ENCODE results near the gene ZNF438. TPM values are rescaled to one million over a fixed set of nuclear protein-coding genes. Genes with fewer than 3 reads are reported as not detected.

The ZNF438 gene
- total RNA-seq, 1 experiment from 2014 or later, result 0.83 TPM

GRCh38 chr10:30835146-30835545 lies 196.5 kb downstream of the ZNF438 start:
- Histone ChIP-seq H3K27ac (ENCODE audit: insufficient read length, low read depth, low read length) (no peak overlapping the region), H3K4me1 (ENCODE audit: insufficient read depth, low read length) (no peaks in the 10 kb centered on the region; the same call in 1 of the 2 replicates), H3K79me2 (ENCODE audit: insufficient read depth, low read length) (no peaks in the 10 kb centered on the region), H3K56ac (ENCODE audit: insufficient read length, low read depth, low read length) (no peak overlapping the region), H3K27me3 (ENCODE audit: insufficient read depth, low read length) (no peaks in the 10 kb centered on the region), H3K14ac (ENCODE audit: insufficient read depth, low read length) (no peak overlapping the region), H3K4ac (ENCODE audit: low read depth, low read length) (no peak overlapping the region), H4K20me1 (ENCODE audit: control insufficient read depth, insufficient read depth, insufficient read length) (no peaks in the 10 kb centered on the region), H2AFZ (ENCODE audit: low read length) (no peak overlapping the region), H2AK5ac (ENCODE audit: insufficient read length, low read length) (no peak overlapping the region), H4K8ac (replicated peaks; ENCODE audit: insufficient read length, low read depth, low read length) (no peak overlapping the region), H3K23ac (ENCODE audit: insufficient read length, low read depth, low read length) (no peak overlapping the region), H3K4me2 (ENCODE audit: insufficient read depth, insufficient read length, low read length) (no peak overlapping the region), H2BK12ac (ENCODE audit: insufficient read length, low read depth, low read length) (no peak overlapping the region), H2BK120ac (ENCODE audit: low read depth, low read length, poor library complexity, severe bottlenecking) (no peak overlapping the region), H2BK5ac (ENCODE audit: insufficient read length, low read length) (no peak overlapping the region), H2BK20ac (ENCODE audit: low read depth, low read length, poor library complexity, severe bottlenecking) (no peak overlapping the region), H4K5ac (ENCODE audit: insufficient read length, low read depth, low read length) (no peak overlapping the region), H3K79me1 (ENCODE audit: insufficient read depth, low read depth, low read length, poor library complexity, severe bottlenecking) (no peaks in the 10 kb centered on the region), H3T11ph (ENCODE audit: low read length) (no peak overlapping the region), H3K9ac (ENCODE audit: extremely low read depth, insufficient read length, low read length) (no peak overlapping the region), H4K91ac (ENCODE audit: insufficient read length, low read depth, low read length) (no peak overlapping the region), H3K23me2 (ENCODE audit: insufficient read length, low read depth, low read length, poor library complexity, severe bottlenecking) (no peaks in the 10 kb centered on the region), H3K18ac (ENCODE audit: insufficient read length, low read depth, low read length) (no peak overlapping the region), H2BK15ac (ENCODE audit: low read depth, low read length) (no peak overlapping the region), H3K9me3 (ENCODE audit: control insufficient read depth, low read depth, low read length) (no peaks in the 10 kb centered on the region)
- no peak overlapping the region for H3K27ac Mint-ChIP-seq
- H3K36me3 Mint-ChIP-seq (ENCODE audit: insufficient read depth in 1 of 3, low read depth in 3 of 3), result no peaks in the 10 kb centered on the region; a peak in 1 of 7 replicates
- no peak for DNase-seq
- no peak overlapping the region for H3K4me3 Mint-ChIP-seq
- WGBS (ENCODE audit: extremely low coverage, insufficient read length, low lambda C conversion rate), result no CpG with 5 or more reads among the region's 12 CpGs
- H3K4me1 Mint-ChIP-seq, result peaks cover 28 to 30% of the 10 kb centered on the region in 2 experiments
- no peak for TF ChIP-seq CTCF (conservative IDR thresholded peaks at IDR 0.05)
- 0 out of 5 replicates have a peak, but pooled peaks cover 0 to 3% of the 10 kb centered on the region in 2 experiments for H3K9me3 Mint-ChIP-seq
- H3K27me3 Mint-ChIP-seq (ENCODE audit: low read depth), result peaks cover 7% of the 10 kb centered on the region
